Natural killer cell treated with Interleukin-12 subunit alpha and Interleukin-12 subunit beta and Interleukin-15 and Interleukin-18, amount 100 ng/mL, for 72 hours (primary cell): Measurements from ENCODE around the gene CISH. TPM values are rescaled to one million over a fixed set of nuclear protein-coding genes. Genes with fewer than 3 reads are reported as not detected.

ENCODE experiments used
- ATAC-seq, 2 donors: fragments of 150-1000 bp; cut with Tn5 transposase in 1 of 2; sonication (Bioruptor Pico), chemical (Tn5 transposase) in 1 of 2; 2 replicates each; pipeline ENCODE4 v1.10.0; 2021
- DNase-seq: peaks from one replicate; pipeline ENCODE4 v3.0.0; 2022; ENCODE audit warnings: low spot score
- H3K27ac Mint-ChIP-seq, 2 donors: 1 replicate in 1 of 2; 2 replicates in 1 of 2; pipeline ENCODE4 v1.8.0; 2022; ENCODE audit warnings: mixed read lengths in 2 of 2, mild to moderate bottlenecking in 1 of 2, moderate library complexity in 1 of 2
- H3K27me3 Mint-ChIP-seq, 2 donors: 1 replicate in 1 of 2; 2 replicates in 1 of 2; pipeline ENCODE4 v1.8.0; 2022; ENCODE audit warnings: mixed read lengths in 2 of 2
- H3K36me3 Mint-ChIP-seq: one replicate; pipeline ENCODE4 v1.8.0; 2022; ENCODE audit warnings: mixed read lengths
- H3K4me1 Mint-ChIP-seq, 2 donors: 1 replicate in 1 of 2; 2 replicates in 1 of 2; pipeline ENCODE4 v1.8.0; 2022; ENCODE audit warnings: low read depth in 2 of 2, mixed read lengths in 2 of 2, mild to moderate bottlenecking in 1 of 2
- H3K4me3 Mint-ChIP-seq: one replicate; pipeline ENCODE4 v1.8.0; 2022; ENCODE audit warnings: mixed read lengths
- H3K9me3 Mint-ChIP-seq: 2 replicates; pipeline ENCODE4 v1.8.0; 2022; ENCODE audit warnings: mixed read lengths
- total RNA-seq, 2 donors: library from RNA; stranded (reverse); gene quantifications; one replicate each; pipeline ENCODE4 v1.2.3, GENCODE V29; 2022

Gene CISH
- total RNA-seq, 2 donors from 2014 or later = 146 to 151 TPM

GRCh38 chr3:50573566-50574443 lies 37.8 kb downstream of the CISH start:
- Mint-ChIP-seq H3K4me1 (peaks cover 54 to 57% of the 10 kb centered on the region in 2 donors), H3K4me3 (peak overlapping the region; percentile 77), H3K9me3 (no peaks in the 10 kb centered on the region), H3K27me3 (no peaks in the 10 kb centered on the region), H3K27ac (peak overlapping the region; percentile 86 to 91), H3K36me3 (no peaks in the 10 kb centered on the region)
- DNase-seq = peak; percentile 80
- ATAC-seq = peak; percentile 65 to 68

- H3K4me3 Mint-ChIP-seq = peak overlapping the region; percentile 77
- peak; percentile 7 to 13 for ATAC-seq
- H3K36me3 Mint-ChIP-seq = no peaks in the 10 kb centered on the region
Measured at GRCh38 chr3:50572801-50573371, 38.7 kb downstream of the CISH start.

DNA sequence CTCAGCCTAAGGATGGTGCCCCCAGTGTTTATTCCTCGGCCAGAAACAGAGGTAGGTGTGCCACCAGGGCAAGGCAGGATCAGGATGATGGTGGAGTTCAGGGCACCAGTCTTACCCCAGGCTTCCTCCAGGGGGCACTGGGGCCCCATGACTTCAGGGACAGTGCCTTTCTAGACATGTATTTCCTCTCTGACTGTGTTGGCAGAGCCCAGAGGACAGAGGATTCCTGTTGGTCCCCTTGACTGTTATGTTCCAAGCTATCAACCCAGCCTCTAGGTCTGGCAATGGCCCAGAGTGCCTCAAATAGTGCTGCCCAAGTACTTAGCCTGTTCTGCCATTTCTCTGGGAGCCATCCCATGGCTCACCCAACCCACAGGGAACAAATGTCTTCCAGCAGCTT lies 39.4 kb downstream of the CISH start:
- no peaks in the 10 kb centered on the region for H3K27me3 Mint-ChIP-seq
- H3K4me1 Mint-ChIP-seq = peaks cover 61 to 62% of the 10 kb centered on the region in 2 donors
- H3K27ac Mint-ChIP-seq = peak overlapping the region; percentile 86 to 91
- H3K36me3 Mint-ChIP-seq = no peaks in the 10 kb centered on the region
- DNase-seq (peak; percentile 80), ATAC-seq (peak; percentile 35 to 46)
- H3K4me3 Mint-ChIP-seq = peak overlapping the region; percentile 77
- H3K9me3 Mint-ChIP-seq = no peaks in the 10 kb centered on the region

More at GRCh38 chr3:50572801-50573371, 38.7 kb downstream of the CISH start:
- Mint-ChIP-seq H3K27ac (peak overlapping the region; percentile 86 to 91), H3K27me3 (no peaks in the 10 kb centered on the region), H3K4me1 (peaks cover 57 to 59% of the 10 kb centered on the region in 2 donors), H3K9me3 (no peaks in the 10 kb centered on the region)
- peak; percentile 66 for DNase-seq

- Mint-ChIP-seq H3K27me3 (no peaks in the 10 kb centered on the region), H3K4me1 (peaks cover 63% of the 10 kb centered on the region in 2 donors), H3K9me3 (no peaks in the 10 kb centered on the region), H3K4me3 (peak overlapping the region; percentile 92), H3K27ac (peak overlapping the region; percentile 86 to 94), H3K36me3 (no peaks in the 10 kb centered on the region)
- ATAC-seq = no peak
- no peak for DNase-seq
Measured at GRCh38 chr3:50571486-50571885, 40.1 kb downstream of the CISH start.

DNA sequence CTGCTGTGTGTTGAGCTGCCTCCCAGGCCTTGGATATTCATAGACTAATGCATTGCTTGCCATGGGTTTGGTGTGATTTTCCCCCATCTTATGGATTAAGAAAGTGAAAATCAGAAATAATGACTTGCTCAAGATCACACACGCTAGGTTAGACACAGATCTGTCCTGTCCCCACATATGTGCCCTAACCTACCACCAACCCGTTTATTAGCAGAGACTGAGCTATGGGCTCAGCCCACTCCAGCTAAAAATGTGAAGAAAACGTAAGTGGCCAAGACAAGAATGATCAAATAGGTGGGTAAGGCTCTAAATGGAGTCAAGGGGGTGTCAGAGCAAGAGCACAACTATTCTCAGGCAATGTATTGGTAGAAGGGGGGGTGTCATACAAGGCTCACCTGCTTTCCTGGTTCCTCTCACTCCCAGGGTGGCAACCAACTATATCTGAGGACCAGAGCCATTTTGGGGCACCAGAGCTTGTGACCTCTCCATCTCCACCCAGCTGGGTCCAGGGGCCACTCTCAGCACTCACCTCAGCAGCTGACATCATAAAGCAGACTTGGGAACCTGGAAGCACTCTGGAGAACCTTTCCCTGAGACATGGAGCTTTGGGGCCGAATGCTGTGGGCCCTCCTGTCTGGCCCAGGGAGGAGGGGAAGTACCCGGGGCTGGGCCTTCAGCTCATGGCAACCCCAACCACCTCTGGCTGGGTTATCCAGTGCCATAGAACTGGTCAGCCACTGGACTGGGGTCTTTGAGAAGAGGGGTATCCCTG lies 40.9 kb downstream of the CISH start:
- Mint-ChIP-seq H3K4me3 (peak overlapping the region; percentile 92), H3K27me3 (no peaks in the 10 kb centered on the region), H3K36me3 (no peaks in the 10 kb centered on the region), H3K4me1 (peaks cover 60 to 66% of the 10 kb centered on the region in 2 donors), H3K9me3 (no peaks in the 10 kb centered on the region), H3K27ac (peak overlapping the region; percentile 86 to 94)
- no peak for DNase-seq
- ATAC-seq = no peak

- Mint-ChIP-seq H3K27me3 (no peaks in the 10 kb centered on the region), H3K4me1 (peaks cover 47 to 53% of the 10 kb centered on the region in 2 donors), H3K36me3 (no peaks in the 10 kb centered on the region), H3K4me3 (peak within 1 kb of the TSS; percentile 92), H3K27ac (peak within 1 kb of the TSS; percentile 86 to 94), H3K9me3 (no peaks in the 10 kb centered on the region)
- peak; percentile 74 to 83 for ATAC-seq
- peak; percentile 98 for DNase-seq
Measured at GRCh38 chr3:50568947-50569749, 42.4 kb downstream of the CISH start, which contains the start of gene HEMK1. HEMK1 (plus strand) TSS chr3:50569522; CDS start chr3:50571105, 1,583 bp downstream.

GRCh38 chr3:50567386-50568167 lies 44.0 kb downstream of the CISH start, which contains the start of gene C3orf18:
C3orf18 (minus strand) TSS chr3:50567747; CDS start chr3:50565699, 2,048 bp downstream.
- peak; percentile 89 to 91 for ATAC-seq

GRCh38 chr3:50567011-50567385 lies 44.6 kb downstream of the CISH start:
- no peak for DNase-seq
- Mint-ChIP-seq H3K4me3 (peak overlapping the region; percentile 48), H3K36me3 (no peaks in the 10 kb centered on the region), H3K4me1 (peaks cover 27 to 32% of the 10 kb centered on the region in 2 donors), H3K27ac (no peak overlapping the region), H3K27me3 (no peaks in the 10 kb centered on the region), H3K9me3 (no peaks in the 10 kb centered on the region)
- no peak for ATAC-seq

More at GRCh38 chr3:50567386-50568167, 44.0 kb downstream of the CISH start, which contains the start of gene C3orf18:
- H3K4me1 Mint-ChIP-seq = peaks cover 32 to 38% of the 10 kb centered on the region in 2 donors
- peak within 1 kb of the TSS; percentile 86 to 94 for H3K27ac Mint-ChIP-seq
- H3K4me3 Mint-ChIP-seq = peak within 1 kb of the TSS; percentile 92
- no peaks in the 10 kb centered on the region for H3K36me3 Mint-ChIP-seq
- peak; percentile 98 for DNase-seq
- no peaks in the 10 kb centered on the region for H3K9me3 Mint-ChIP-seq
- no peaks in the 10 kb centered on the region for H3K27me3 Mint-ChIP-seq

- no peaks in the 10 kb centered on the region for H3K9me3 Mint-ChIP-seq
Measured at GRCh38 chr3:50564321-50564720, 47.3 kb downstream of the CISH start.

GRCh38 chr3:50563867-50564266 lies 47.7 kb downstream of the CISH start:
- no peaks in the 10 kb centered on the region for H3K27me3 Mint-ChIP-seq
- H3K27ac Mint-ChIP-seq = no peak overlapping the region
- H3K9me3 Mint-ChIP-seq = no peaks in the 10 kb centered on the region
- H3K4me3 Mint-ChIP-seq = no peak overlapping the region
- no peaks in the 10 kb centered on the region for H3K36me3 Mint-ChIP-seq
- ATAC-seq = no peak
- H3K4me1 Mint-ChIP-seq = peaks cover 11 to 13% of the 10 kb centered on the region in 2 donors
- DNase-seq = no peak

More at GRCh38 chr3:50564321-50564720, 47.3 kb downstream of the CISH start:
- H3K27ac Mint-ChIP-seq = peak overlapping the region in 1 of 2 donors; percentile 8
- peaks cover 11 to 13% of the 10 kb centered on the region in 2 donors for H3K4me1 Mint-ChIP-seq
- no peaks in the 10 kb centered on the region for H3K27me3 Mint-ChIP-seq
- DNase-seq = no peak
- no peaks in the 10 kb centered on the region for H3K36me3 Mint-ChIP-seq
- no peak for ATAC-seq
- no peak overlapping the region for H3K4me3 Mint-ChIP-seq

DNA sequence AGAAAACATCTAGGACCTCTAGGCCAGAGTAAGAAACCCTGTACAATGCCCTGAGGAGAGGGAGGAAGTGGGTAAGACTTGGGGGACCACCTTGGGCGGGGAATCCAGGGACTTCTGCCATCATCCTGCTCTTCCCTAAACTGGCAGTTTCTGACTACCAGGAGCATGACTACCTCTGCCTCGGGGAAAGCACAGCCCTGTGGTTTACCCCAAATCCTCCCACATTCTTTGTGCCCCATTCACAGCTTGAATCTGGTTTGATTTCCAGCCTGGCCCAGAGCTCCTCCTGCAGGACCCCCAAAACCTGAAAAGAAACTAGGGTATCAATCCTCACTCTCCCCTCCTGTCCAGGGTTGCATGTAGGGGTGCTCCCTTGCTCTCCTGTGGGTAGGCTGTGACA lies 48.7 kb downstream of the CISH start:
- no peak for DNase-seq
- no peaks in the 10 kb centered on the region for H3K27me3 Mint-ChIP-seq
- no peak overlapping the region for H3K27ac Mint-ChIP-seq
- H3K9me3 Mint-ChIP-seq = no peaks in the 10 kb centered on the region
- H3K4me3 Mint-ChIP-seq = no peak overlapping the region
- H3K4me1 Mint-ChIP-seq = peaks cover 8 to 10% of the 10 kb centered on the region in 2 donors
- ATAC-seq = no peak
- no peaks in the 10 kb centered on the region for H3K36me3 Mint-ChIP-seq

GRCh38 chr3:50559702-50560101 lies 51.9 kb downstream of the CISH start:
- no peaks in the 10 kb centered on the region for H3K27me3 Mint-ChIP-seq
- no peak overlapping the region for H3K4me3 Mint-ChIP-seq
- no peak overlapping the region for H3K27ac Mint-ChIP-seq
- ATAC-seq (no peak), DNase-seq (no peak)
- H3K36me3 Mint-ChIP-seq = no peaks in the 10 kb centered on the region
- H3K4me1 Mint-ChIP-seq = peaks cover 0 to 6% of the 10 kb centered on the region in 2 donors
- no peaks in the 10 kb centered on the region for H3K9me3 Mint-ChIP-seq
